Ovary (tissue), 9 donors: ENCODE measurements around the gene FAM3D. TPM values are rescaled to one million over a fixed set of nuclear protein-coding genes. Genes with fewer than 3 reads are reported as not detected.

Experiments
- DNase-seq, 5 donors: peaks; one replicate each; pipeline ENCODE4 v3.0.0-alpha.2; 2019 to 2020
- H3K27ac ChIP-seq, 2 donors: fragments of 200-600 bp; one replicate each; pipeline versions ENCODE4 v1.5.1 to v1.8.0; 2019 to 2022
- H3K27me3 ChIP-seq: fragments of 200-600 bp; one replicate; pipeline ENCODE4 v1.8.0; 2022
- H3K36me3 ChIP-seq: fragments of 200-600 bp; sonication (generic); one replicate; pipeline ENCODE4 v1.5.1; 2019
- H3K4me1 ChIP-seq: one replicate; pipeline ENCODE4 v1.8.1; 2013; ENCODE audit warnings: mild to moderate bottlenecking, moderate library complexity; ENCODE audit not compliant: insufficient read depth
- H3K4me3 ChIP-seq: fragments of 200-600 bp; sonication (generic); one replicate; pipeline ENCODE4 v1.5.1; 2017
- H3K9me3 ChIP-seq, 2 donors: fragments of 200-600 bp in 1 of 2; sonication (generic) in 1 of 2; one replicate each; pipeline versions ENCODE4 v1.5.1 to v1.8.1; 2013 to 2019; ENCODE audit warnings: mild to moderate bottlenecking in 1 of 2, moderate library complexity in 1 of 2
- EP300 ChIP-seq: sonication (generic); formaldehyde crosslinking; IDR thresholded peaks from one replicate; pipeline ENCODE4 v1.6.1; 2017; ENCODE audit warnings: antibody characterized with exemption
- POLR2A ChIP-seq: fragments of 450-650 bp; IDR thresholded peaks from one replicate; pipeline ENCODE4 v1.6.1; 2017; ENCODE audit warnings: antibody characterized with exemption, mild to moderate bottlenecking, moderate library complexity
- WGBS, 3 donors: extraction: QIAGEN DNeasy Blood & Tissue Kit in 1 of 3; methylation state at CpG; one replicate each; pipeline versions ENCODE4 v1.1.5 to v1.1.7; 2013 to 2017; 5-methylcytosine and 5-hydroxymethylcytosine counted together
- intact Hi-C, 4 donors: fragments of 100-400 bp; cut with DNase I; formaldehyde crosslinking; loops; one replicate each; pipeline versions ENCODE4 v1.11.0 to v1.15.1; 2022 to 2023
- polyA plus RNA-seq, 2 donors: library from polyadenylated mRNA; stranded (reverse); fragments of 200-250 nt in 1 of 2; fragments of 350-450 nt in 1 of 2; fragmentation: Illumina TruSeq in 1 of 2; extraction: RNeasy Lipid Tissue Mini Kit (QIAGEN cat#74804) in 1 of 2; gene quantifications; one replicate each; pipeline ENCODE4 v1.2.3, GENCODE V29; 2013 to 2014
- total RNA-seq, 7 donors: library from RNA; depleted of rRNA in 2 of 7; stranded (reverse); fragments of >200 nt in 2 of 7; fragmentation: NEBNext Ultra II Directional in 3 of 7; extraction: Animal tissue kit (Norgen Biotek cat#: 25700) in 3 of 7; gene quantifications; one replicate each; pipeline versions ENCODE4 v1.1.0 to v1.2.4, GENCODE V29; 2016 to 2023
- TF ChIP-seq, protein P1 (sequence below), 3 donors: fragments of 450-650 bp in 2 of 3; fragments of 200-600 bp in 1 of 3; IDR thresholded peaks; one replicate each; pipeline versions ENCODE4 v1.5.1 to v1.8.0; 2016 to 2022; ENCODE audit warnings: antibody characterized with exemption in 3 of 3, mild to moderate bottlenecking in 1 of 3
- donor health status: DM: no; HTN: no; CAD: no; lungs with moderate emphysema.
- donor health status: DM: no; HTN: no; CAD: no.
- donor health status: Bipolar disorder and iron deficiency.
- donor health status: DM: yes; HTN: yes; CAD: no.
- donor health status: DM: no; HTN: no; CAD: no.
- donor health status: DM: yes; HTN: yes; CAD: no.

The FAM3D gene
- total and polyA plus RNA-seq, 9 donors, result 0.36 to 6.3 TPM; not detected in 7

DNA sequence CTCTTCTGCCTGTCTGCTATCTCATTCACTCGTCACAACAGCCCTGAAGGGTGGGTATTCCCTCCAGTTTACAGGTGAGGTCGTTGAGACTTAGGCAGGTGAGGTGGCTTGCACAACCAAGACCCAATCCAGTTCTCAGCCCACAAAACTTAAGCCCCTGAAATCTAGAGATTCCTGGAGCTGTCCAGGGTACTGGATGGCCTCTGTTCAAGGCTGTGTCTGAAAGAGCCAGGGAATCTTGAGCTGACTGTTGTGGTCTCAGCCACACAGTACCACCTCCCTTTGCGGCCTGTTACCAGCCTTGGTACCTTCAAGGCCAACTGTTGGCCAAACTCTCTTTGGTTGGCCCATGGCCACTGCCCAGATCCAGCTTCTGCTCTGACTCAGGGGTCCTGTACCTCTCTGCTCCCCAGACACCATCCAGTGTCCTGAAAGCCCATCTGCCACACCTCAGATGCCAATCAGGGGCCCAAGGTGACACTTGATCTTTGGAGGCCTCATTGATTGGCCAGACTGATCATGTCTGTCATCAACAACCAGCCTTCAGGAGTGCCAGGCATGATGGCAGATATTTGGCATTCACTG lies 78.5 kb downstream of the FAM3D start:
- TF ChIP-seq, protein P1, sequence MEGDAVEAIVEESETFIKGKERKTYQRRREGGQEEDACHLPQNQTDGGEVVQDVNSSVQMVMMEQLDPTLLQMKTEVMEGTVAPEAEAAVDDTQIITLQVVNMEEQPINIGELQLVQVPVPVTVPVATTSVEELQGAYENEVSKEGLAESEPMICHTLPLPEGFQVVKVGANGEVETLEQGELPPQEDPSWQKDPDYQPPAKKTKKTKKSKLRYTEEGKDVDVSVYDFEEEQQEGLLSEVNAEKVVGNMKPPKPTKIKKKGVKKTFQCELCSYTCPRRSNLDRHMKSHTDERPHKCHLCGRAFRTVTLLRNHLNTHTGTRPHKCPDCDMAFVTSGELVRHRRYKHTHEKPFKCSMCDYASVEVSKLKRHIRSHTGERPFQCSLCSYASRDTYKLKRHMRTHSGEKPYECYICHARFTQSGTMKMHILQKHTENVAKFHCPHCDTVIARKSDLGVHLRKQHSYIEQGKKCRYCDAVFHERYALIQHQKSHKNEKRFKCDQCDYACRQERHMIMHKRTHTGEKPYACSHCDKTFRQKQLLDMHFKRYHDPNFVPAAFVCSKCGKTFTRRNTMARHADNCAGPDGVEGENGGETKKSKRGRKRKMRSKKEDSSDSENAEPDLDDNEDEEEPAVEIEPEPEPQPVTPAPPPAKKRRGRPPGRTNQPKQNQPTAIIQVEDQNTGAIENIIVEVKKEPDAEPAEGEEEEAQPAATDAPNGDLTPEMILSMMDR (IDR thresholded peaks at IDR 0.05), result no peak
- TF ChIP-seq EP300 (no peak), POLR2A (no peak)
- no peaks in the 10 kb centered on the region for H3K9me3 ChIP-seq
- intact Hi-C loops, result no loop called here
- WGBS, 3 donors, result 21 to 40% (median 22%) methylated on average over 3 of the region's 3 CpGs
- DNase-seq, result peak in 1 of 5 donors; percentile 37
- no peak overlapping the region for H3K27ac ChIP-seq
- no peaks in the 10 kb centered on the region for H3K27me3 ChIP-seq
- peaks cover 3% of the 10 kb centered on the region for H3K4me1 ChIP-seq
- no peak overlapping the region for H3K4me3 ChIP-seq
- no peaks in the 10 kb centered on the region for H3K36me3 ChIP-seq

DNA sequence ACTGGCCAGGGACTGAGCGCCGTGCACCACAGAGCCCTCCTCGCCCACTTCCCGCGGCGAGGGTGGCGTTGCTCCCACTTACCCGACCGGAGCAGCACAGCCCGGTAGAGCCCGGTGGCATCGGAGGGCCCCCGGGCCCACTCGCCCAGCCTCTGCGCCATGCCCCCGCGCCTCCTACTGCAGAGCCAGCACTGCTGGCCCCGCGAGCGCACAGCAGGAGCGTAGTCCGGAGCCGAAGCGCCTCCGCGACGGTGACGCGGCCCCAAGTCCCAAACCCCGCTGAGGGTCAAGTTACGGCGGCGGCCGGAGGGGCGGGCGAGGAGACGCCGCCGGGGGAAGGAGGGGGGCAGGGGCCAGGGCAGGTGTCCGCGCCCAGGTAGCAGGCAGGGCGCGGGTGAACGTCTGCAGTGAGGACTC lies 79.8 kb downstream of the FAM3D start:
- peaks cover 3% of the 10 kb centered on the region for H3K4me1 ChIP-seq
- intact Hi-C loops, result no loop called here
- H3K36me3 ChIP-seq, result no peaks in the 10 kb centered on the region
- no peaks in the 10 kb centered on the region for H3K9me3 ChIP-seq
- 8 to 11% (median 8%) methylated on average over 43 to 44 of the region's 44 CpGs for WGBS, 3 donors
- no peak for DNase-seq
- H3K27ac ChIP-seq, result no peak overlapping the region
- H3K27me3 ChIP-seq, result no peaks in the 10 kb centered on the region
- no peak overlapping the region for H3K4me3 ChIP-seq
- TF ChIP-seq EP300 (no peak), POLR2A (no peak)
- TF ChIP-seq, protein P1 (IDR thresholded peaks at IDR 0.05), result no peak

DNA sequence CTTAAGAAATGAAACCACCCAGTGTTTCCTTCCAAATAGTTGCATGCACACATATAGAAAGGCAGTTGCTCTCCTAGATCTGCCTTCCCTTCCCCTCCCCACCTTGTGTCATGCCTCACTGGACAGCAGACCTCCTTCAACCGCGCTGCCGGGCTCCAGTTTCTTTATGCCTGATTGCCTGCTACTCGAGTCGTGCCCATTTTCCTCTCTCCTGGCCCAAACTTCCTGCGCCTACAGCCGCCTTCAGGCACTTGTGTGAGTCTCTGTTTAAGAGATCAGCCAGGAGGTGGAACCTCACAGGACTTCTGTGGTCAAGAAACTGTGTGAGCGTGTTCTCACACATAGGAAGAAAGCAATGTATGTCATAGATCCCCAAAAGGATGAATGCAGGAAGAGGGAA lies 80.6 kb downstream of the FAM3D start:
- DNase-seq, result no peak
- Histone ChIP-seq H3K4me3 (peak overlapping the region; percentile 44), H3K36me3 (no peaks in the 10 kb centered on the region), H3K9me3 (no peaks in the 10 kb centered on the region), H3K27me3 (no peaks in the 10 kb centered on the region), H3K27ac (no peak overlapping the region), H3K4me1 (peaks cover 3% of the 10 kb centered on the region)
- intact Hi-C loops, result no loop called here
- 24 to 44% (median 34%) methylated on average over 8 of the region's 8 CpGs for WGBS, 3 donors
- TF ChIP-seq EP300, result no peak
- no peak for TF ChIP-seq POLR2A

DNA sequence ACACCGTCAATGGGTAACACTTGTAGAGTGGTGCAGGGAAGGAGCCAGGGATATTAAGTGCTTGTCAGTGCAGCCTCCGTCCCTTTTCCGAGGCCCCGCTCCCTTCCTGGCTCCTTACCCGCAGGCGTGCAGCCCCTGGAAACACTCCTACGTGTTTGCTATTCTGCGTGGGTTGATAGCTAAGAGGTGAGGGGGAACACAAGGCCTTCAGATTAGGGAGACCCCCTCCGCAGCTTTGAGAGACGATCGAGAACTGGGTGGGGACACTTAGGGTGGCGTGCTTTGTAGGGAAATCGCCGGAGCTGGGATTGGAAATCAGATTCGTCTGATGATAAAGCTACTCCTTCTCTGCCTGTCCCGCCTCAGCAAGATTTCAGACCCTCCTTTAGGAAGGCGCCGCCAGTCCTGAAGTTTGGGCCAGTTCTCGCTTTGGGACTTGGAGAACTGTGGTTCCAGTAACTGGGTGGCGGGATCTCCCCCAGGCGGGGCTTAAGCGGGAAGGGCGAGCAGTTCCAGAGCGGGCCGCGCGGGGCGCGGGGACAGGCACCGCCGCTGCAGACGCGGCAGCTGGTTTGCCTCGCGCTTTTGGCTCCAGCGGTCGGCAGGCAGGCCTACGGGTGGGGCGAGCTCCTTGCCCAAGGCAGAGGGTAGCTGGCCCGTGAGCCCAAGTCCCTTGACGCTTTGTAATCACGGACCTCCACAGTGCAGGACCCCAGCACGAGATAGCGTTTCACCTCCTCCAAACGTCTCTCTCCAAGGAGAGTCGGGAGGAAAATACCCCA lies 81.4 kb downstream of the FAM3D start:
- intact Hi-C loops, result no loop called here
- Histone ChIP-seq H3K9me3 (no peaks in the 10 kb centered on the region), H3K4me3 (peak overlapping the region; percentile 44), H3K4me1 (peaks cover 3% of the 10 kb centered on the region), H3K27me3 (no peaks in the 10 kb centered on the region), H3K36me3 (no peaks in the 10 kb centered on the region), H3K27ac (peak overlapping the region in 1 of 2 donors; percentile 67)
- TF ChIP-seq POLR2A (no peak), EP300 (no peak)
- TF ChIP-seq, protein P1 (IDR thresholded peaks at IDR 0.05), result peak; percentile 61 to 92 (median 84)
- DNase-seq, result peak; percentile 79 to 91 (median 83)
- WGBS, 3 donors, result 0 to 1% (median 1%) methylated on average over 41 to 46 of the region's 46 CpGs

DNA sequence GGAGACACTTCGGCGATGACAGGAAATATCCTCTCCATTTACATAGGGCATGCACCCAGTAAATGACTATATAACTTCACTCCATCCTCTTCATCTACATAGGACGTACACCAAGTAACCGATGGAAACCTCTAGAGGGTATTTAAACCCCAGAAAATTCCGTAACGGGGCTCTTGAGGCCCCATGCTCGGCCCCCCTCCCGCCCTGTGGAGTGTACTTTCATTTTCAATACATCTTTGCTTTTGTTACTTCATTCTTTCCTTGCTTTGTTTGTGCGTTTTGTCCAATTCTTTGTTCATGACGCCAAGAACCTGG lies 81.9 kb downstream of the FAM3D start:
- DNase-seq, result no peak
- WGBS, 3 donors, result 17 to 21% (median 19%) methylated on average over 10 of the region's 10 CpGs
- peak overlapping the region in 1 of 2 donors; percentile 67 for H3K27ac ChIP-seq
- peaks cover 3% of the 10 kb centered on the region for H3K4me1 ChIP-seq
- H3K9me3 ChIP-seq, result no peaks in the 10 kb centered on the region
- no peak for TF ChIP-seq EP300
- no peak for TF ChIP-seq POLR2A
- TF ChIP-seq, protein P1 (IDR thresholded peaks at IDR 0.05), result no peak
- H3K27me3 ChIP-seq, result no peaks in the 10 kb centered on the region
- H3K4me3 ChIP-seq, result peak overlapping the region; percentile 44
- H3K36me3 ChIP-seq, result no peaks in the 10 kb centered on the region
- intact Hi-C loops, result no loop called here
